ENCODE results near the gene PBX2.
"Not testable (repeated sequence)": the region's sequence is repeated elsewhere in the genome, so short reads cannot be mapped to it uniquely, and the experiment has no call there.

PBX2 gene

DNA sequence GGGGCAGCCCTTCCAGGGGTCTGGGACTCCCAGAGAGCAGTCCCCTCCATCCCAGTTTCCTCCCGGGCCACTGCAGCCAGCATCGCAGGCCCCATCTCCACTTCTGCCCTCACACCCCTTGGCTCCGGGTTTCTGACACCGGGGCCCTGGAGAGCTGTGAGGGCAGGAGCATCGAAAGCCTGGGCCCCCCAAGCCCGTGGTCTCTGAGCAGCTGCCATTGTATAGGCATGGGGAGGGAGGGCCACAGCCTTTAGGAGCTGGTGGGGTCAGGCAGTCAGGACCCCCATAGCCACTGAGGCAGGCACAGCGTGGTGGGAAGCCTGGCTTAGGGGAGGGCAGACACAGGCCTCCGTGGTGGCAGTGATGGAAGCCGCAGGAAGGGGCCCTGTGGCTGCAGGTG, 12.2 kb upstream of the PBX2 start:
- DNase-seq (ENCODE audit: low read depth): no peak

DNA sequence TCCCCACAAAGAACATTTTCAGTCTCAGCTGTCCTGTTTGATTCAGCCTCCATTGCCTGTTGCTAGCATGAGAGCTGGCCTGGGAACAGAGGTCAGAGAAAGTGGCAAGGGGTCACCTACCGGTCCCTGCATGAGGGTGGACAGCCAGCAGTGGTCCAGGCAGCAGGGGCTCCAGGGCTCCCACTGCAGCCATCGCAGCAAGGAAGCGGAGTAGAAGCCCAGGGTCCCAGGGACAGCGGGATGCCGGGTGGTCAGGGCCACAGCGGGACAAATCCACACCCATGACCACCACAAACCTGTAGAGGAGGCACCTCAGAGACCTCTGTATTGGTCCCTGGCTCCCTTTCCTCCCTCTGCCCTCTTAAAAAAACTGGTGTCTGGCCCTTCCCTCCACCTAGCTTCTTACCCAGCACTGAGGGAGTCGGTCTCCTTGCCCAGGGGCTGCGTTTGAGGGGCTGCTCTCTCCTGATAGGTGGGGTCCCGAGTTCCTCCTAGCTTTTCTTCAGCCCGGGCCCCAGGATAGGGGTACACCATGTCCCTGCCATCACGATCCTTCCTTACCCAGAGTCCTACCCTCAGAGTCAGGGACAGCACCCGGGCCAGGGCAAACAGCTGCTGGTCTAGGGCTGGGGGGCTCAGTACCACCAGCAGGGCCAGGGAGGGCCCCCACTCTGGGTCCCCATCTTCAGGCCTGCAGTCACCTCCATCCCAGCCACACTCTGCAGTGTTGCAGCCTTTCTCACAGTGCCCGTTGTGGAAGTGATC, 10.9 kb upstream of the PBX2 start:
- DNase-seq (ENCODE audit: low read depth): no peak

DNA sequence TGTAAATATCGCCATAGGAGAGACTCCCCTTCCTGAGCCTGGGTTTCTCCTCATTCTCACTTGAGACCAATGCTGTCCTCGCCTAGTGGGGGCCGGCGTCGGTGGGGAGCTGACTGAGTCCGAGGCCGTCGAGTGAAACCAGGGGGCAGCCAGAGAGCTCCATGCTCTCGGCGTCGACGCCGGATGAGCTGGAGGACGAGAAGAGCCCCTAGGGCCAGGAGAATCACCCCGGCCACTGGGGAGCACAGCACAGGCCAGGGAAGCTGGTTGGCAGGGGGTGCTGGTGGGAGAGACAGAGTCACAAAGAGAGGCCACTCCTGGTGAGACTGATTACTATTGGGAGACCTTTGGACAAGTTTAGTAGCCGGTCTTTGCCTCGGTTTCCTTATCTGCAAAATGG, 8.9 kb upstream of the PBX2 start:
- DNase-seq (ENCODE audit: low read depth): no peak

- DNase-seq (ENCODE audit: low read depth): no peak
These were observed 8.3 kb upstream of the PBX2 start for GRCh38 chr6:32198345-32198696.

DNA sequence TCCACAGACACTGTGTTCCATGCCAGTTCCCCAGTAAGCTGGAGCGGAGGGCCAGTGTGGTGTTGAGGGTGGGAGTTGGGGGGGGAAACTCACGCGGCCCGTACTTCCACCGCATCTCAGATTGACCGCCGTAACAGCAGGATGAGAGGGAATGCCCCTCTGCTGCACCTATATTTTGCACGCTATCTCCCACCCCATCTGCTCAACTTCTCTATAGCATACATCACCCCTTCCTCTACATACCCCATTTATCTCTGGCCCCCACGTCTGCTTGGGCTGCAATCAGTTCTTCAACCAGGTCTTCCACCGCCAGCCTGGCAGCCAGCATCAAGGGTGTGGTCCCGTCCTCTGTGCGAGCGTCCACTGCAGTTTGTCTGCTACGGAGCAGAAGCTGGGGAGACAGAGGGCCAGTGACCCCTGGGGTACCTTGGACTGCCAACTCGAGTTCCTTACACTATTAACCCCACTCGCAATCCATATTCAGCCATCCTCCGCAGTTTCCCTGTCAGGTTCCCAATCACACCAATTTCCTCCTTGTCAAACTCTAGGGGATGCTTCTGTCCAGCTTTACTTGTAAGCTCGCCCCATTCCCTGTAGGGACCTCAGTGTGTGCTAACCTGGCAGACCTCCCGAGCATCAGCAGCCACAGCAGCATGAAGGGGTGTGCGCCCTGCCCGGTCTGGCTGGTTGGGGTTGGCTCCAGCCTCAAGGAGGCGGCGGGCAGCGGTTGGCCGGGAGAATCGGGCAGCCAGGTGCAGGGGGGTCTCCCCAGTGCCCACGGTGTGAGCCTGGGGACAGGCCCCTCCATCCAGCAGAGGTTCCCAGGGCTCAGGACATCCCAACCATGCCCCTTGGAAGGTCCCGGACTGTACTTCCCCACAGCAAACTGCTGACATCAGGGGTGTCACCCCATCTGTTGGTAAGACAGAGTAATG, 6.9 kb upstream of the PBX2 start:
- DNase-seq (ENCODE audit: low read depth): no peak

- DNase-seq (ENCODE audit: low read depth): peak; percentile 27
These were observed 6.1 kb upstream of the PBX2 start for GRCh38 chr6:32195902-32196681.

DNA sequence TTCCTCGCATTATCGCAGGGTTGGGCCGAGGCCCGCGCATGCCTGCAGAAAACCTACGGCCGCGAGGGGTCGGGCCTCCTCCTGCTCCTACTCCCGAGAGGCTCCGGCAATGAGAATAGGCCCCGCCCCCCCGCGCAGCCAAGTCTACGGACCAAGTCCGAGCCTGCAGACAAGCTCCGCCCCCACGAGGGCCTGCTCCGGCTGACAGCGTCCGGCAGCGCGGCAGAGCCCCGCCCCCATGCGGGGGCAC, 5.6 kb upstream of the PBX2 start:
- peak; percentile 99 for DNase-seq (ENCODE audit: low read depth)

- DNase-seq (ENCODE audit: low read depth): no peak
These were observed 5.0 kb upstream of the PBX2 start for GRCh38 chr6:32194825-32195651.

DNA sequence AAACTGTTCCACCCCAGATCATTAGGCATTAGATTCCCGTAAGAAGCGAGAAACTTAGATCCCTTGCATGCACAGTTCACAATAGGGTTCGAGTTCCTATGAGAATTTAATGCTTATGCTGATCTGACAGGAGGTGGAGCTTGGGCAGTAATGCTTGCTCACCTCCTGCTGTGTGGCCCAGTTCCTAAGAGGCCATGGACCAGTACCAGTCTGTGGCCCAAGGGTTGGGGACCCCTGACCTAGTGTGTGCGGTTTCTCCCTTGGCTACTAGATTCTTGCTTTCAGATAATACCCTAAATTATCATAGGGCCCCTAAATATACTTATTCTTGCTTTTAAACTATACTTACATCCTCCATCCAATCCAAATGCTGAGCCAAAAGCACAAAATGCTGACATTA, 4.4 kb upstream of the PBX2 start:
- DNase-seq (ENCODE audit: low read depth): no peak

- not testable (repeated sequence) for DNase-seq (ENCODE audit: low read depth)
These were observed 3.1 kb upstream of the PBX2 start for GRCh38 chr6:32193096-32193495.

- peak; percentile 21 for DNase-seq (ENCODE audit: low read depth)
These were observed 2.6 kb upstream of the PBX2 start, which contains the start of gene GPSM3 for GRCh38 chr6:32192608-32193039. GPSM3 (minus strand) TSS chr6:32192643; CDS start chr6:32192513, 130 bp downstream.

GRCh38 chr6:32191696-32192607, 1.9 kb upstream of the PBX2 start:
- DNase-seq (ENCODE audit: low read depth): no peak

- no peak for DNase-seq (ENCODE audit: low read depth)
These were observed 1.1 kb upstream of the PBX2 start for GRCh38 chr6:32190911-32191677.

DNA sequence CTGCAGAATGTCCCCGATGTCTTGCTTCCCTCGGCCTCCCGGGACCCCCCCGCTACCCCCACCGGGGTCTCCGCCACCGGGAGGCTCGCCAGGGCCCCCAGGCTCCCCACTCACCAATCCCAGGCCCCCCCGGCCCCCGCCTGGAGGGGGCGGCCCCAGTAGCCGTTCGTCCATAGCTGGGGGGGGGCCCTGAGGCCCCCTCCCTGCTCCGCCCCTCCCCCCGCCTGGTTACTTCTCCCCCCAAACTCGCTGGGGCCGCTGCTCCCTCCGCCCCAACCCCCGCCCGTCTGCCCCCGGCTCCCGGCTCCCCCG, 304 bp downstream of the PBX2 start:
- no peak for DNase-seq (ENCODE audit: low read depth)

DNA sequence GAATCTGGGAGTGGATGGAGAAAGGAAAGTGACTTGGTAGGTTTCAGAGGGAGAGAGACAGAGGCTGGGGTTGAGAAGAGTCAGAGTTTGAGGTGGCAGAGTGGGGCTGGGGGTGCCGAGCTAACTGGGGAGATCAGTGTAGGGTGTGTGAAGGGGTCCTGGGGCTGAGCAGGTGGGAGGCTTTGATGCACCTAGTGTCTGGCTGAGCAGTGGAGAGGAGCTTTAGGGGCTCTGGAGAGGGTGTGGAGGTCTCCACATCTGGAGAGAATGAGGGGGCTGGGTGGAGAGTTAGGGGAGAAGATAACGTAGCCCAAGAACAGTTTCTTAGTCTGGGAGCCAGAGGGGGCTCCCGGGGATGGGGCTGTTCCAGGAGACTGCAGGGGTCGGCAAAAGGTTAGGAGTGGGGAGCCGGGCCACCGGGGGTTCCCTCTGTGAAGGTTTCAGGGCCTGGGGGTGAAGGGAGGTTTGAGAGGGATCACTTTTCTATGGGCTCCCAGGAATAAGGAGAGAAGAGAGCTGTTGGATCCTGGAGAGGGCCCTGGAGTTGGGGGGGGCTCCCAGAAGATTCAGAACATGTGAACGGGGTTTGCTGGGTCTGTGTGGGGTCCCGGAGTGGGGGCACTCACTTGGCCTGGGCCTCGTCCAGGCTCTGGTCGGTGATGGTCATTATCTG, 797 bp downstream of the PBX2 start:
- DNase-seq (ENCODE audit: low read depth): no peak

DNA sequence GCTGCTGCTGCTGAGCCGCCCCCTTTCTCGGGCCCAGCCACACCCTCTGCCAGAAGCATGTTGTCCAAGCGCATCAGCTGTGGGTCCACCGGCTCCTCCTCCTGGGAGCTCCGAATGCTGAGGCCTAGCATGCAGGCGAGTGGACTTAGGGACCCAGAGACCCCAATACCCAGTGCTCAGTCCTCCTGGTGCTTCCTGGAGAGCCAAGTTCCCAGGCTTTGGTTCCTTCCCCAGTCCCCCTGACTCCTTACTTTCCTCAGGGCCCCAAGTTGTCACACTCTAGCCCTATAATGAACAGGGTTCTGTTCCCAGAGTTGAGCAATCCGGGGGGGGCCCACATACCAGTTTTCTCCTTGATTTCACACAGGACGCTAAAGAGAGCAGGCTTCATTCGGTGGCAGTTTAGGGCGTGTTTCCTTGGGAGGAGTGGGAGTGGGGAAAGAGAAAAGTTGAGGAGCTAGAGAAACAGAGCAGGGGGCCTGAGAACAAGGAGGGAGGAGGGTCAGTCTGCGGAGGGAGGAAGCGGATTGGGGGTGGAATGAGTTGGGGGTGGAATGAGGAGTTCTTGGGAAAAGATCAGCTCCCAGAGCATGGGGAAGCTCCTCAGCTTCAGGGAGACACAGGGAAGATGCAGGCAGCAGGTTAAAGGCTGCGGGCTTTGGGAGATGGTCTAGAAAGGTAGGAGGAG, 1.5 kb downstream of the PBX2 start:
- DNase-seq (ENCODE audit: low read depth): no peak

- not testable (repeated sequence) for DNase-seq (ENCODE audit: low read depth)
These were observed 2.1 kb downstream of the PBX2 start for GRCh38 chr6:32187725-32188380.

DNA sequence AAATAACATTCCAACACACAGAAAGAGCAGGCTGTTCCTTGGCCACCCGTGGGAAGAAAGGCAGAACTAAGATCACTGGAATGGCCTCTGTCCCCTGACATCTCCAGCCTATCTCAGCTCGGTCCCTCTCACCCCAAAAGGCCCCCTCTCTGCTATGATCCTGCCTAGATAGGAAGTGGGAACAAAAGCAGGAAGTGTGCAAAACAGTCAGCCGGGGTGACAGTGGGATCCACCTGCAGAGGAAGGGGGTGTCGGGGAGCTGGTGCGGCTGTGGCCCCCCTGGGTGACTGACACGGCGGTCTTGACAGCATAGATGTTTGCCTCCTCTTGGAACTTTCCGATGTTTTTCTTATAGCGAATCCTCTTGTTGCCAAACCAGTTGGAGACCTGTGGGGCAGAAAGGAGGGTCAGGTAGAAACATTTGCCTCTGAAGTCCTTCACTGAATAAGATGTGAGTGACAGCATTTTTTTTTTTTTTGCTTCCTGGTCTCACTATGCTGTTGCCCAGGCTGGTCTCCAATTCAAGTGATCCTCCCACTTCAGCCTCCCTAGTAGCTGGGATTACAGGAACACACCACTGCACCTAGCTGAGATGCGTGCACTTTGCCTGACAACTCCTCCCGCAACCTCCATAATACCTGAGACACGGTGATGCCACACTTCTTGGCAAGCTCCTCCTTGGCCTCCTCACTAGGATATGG, 2.8 kb downstream of the PBX2 start:
- no peak for DNase-seq (ENCODE audit: low read depth)

All from stimulated activated CD8-positive, alpha-beta memory T cell treated with anti-CD3 and anti-CD28 coated beads, Interleukin-15, amount 100 ng/mL, for 1 hour (primary cell).